Heart right ventricle (tissue), 16 donors: Measurements from ENCODE around the gene NAPB. TPM values are rescaled to one million over a fixed set of nuclear protein-coding genes. Genes with fewer than 3 reads are reported as not detected.
A peak's percentile ranks its signal among the peaks of the same experiment; 100 is the strongest.

Source experiments
- ATAC-seq, 8 donors: fragments of 200-7000 bp; cut with Tn5 transposase; one replicate each; pipeline ENCODE4 v1.9.1; 2020; ENCODE audit warnings: mild to moderate bottlenecking in 8 of 8, moderate library complexity in 8 of 8, moderate number of reproducible peaks in 1 of 8
- DNase-seq, 2 donors: peaks; one replicate each; pipeline ENCODE4 v3.0.0-alpha.2; 2020
- H3K27ac ChIP-seq, 10 donors: fragments of 200-600 bp; sonication (generic) in 2 of 10; one replicate each; pipeline versions ENCODE4 v1.5.0 to v1.8.0; 2020 to 2022; ENCODE audit warnings: mild to moderate bottlenecking in 3 of 10
- H3K27me3 ChIP-seq, 7 donors: fragments of 200-600 bp; one replicate each; pipeline ENCODE4 v1.8.0; 2021 to 2022; ENCODE audit warnings: mild to moderate bottlenecking in 2 of 7
- H3K36me3 ChIP-seq, 9 donors: fragments of 200-600 bp; sonication (generic) in 1 of 9; one replicate each; pipeline versions ENCODE4 v1.5.0 to v1.8.0; 2020 to 2022; ENCODE audit warnings: mild to moderate bottlenecking in 2 of 9
- H3K4me1 ChIP-seq, 9 donors: fragments of 200-600 bp; sonication (generic) in 1 of 9; one replicate each; pipeline versions ENCODE4 v1.5.0 to v1.8.0; 2020 to 2022; ENCODE audit warnings: mild to moderate bottlenecking in 4 of 9
- H3K4me3 ChIP-seq, 10 donors: fragments of 200-600 bp; sonication (generic) in 2 of 10; one replicate each; pipeline versions ENCODE4 v1.5.0 to v1.8.0; 2020 to 2022; ENCODE audit warnings: mild to moderate bottlenecking in 7 of 10, moderate library complexity in 2 of 10
- H3K9me3 ChIP-seq, 11 donors: fragments of 200-600 bp in 10 of 11; sonication (generic) in 2 of 11; one replicate each; pipeline versions ENCODE4 v1.5.0 to v1.8.0; 2013 to 2022; ENCODE audit warnings: mild to moderate bottlenecking in 2 of 11, control low read depth in 1 of 11, moderate library complexity in 1 of 11
- CTCF ChIP-seq, 9 donors: fragments of 200-600 bp; sonication (generic) in 2 of 9; IDR thresholded peaks; one replicate each; pipeline versions ENCODE4 v1.5.0 to v1.8.0; 2021 to 2022; ENCODE audit warnings: antibody characterized with exemption in 9 of 9, mild to moderate bottlenecking in 5 of 9, moderate library complexity in 1 of 9
- WGBS, 2 donors: extraction: QIAGEN DNeasy Blood & Tissue Kit; methylation state at CpG; one replicate each; pipeline ENCODE4 v1.1.7; 2013; ENCODE audit warnings: inconsistent platforms in 1 of 2; 5-methylcytosine and 5-hydroxymethylcytosine counted together
- intact Hi-C, 10 donors: fragments of 100-400 bp; cut with DNase I; formaldehyde crosslinking; loops; one replicate each; pipeline versions ENCODE4 v1.11.1 to v1.14.2; 2022
- polyA plus RNA-seq, 2 donors: library from polyadenylated mRNA; stranded (reverse); fragments of 200-250 nt; gene quantifications; one replicate each; pipeline ENCODE4 v1.2.3, GENCODE V29; 2013
- total RNA-seq, 10 donors: library from RNA; stranded (reverse); fragmentation: NEBNext Ultra II Directional in 3 of 10; extraction: Animal tissue kit (Norgen Biotek cat#: 25700) in 3 of 10; gene quantifications; one replicate each; pipeline versions ENCODE4 v1.2.1 to v1.2.4, GENCODE V29; 2021 to 2023
- donor health status: Arrhythmogenic right ventricular cardiomyopathy.
- donor health status: ischemic (EF 13 %, LVEDD 7.1; RV severe dilation, severe dysfunction).
- donor health status: healthy with polysubstance abuse.
- donor health status: DM: no; HTN: yes; CAD: no.
- donor health status: DM: no; HTN: no; CAD: no.
- donor health status: ischemic (EF 25% LVEDD 6.9; RV normal size, moderate dysfunction).
- donor health status: ischemic (EF 25% LVEDD 5.7; RV mildly dilated, moderate dysfunction).
- donor health status: healthy.
- donor health status: DM: yes; HTN: yes; CAD: no.
- donor health status: Ischemic cardiomyopathy.
- donor health status: ischemic (EF 35%, LVEDD 5.7; RV mildly dilated, moderate dysfunction).
- donor health status: nonischemic (EF 11% LVEDD 7.7; RV severe dilation, severe dysfunction).
- donor health status: DM: yes; HTN: yes; CAD: no.
- donor health status: PGD.
- donor health status: ischemic (EF 29% LVEDD 5.4; RV normal size, mild dysfunction).
- donor health status: nonischemic (EF 23%, LVEDD 6.1; RV moderate dilation, normal function).

NAPB gene
- total and polyA plus RNA-seq, 12 donors: 2.1 to 7.2 (median 5.9) TPM

GRCh38 chr20:23360531-23360930 is 60.8 kb downstream of the NAPB start:
- Histone ChIP-seq H3K4me3 (peak overlapping the region in 5 of 10 donors; percentile 70 to 92 (median 89)), H3K36me3 (peaks cover 0 to 22% (median 9%) of the 10 kb centered on the region in 9 donors), H3K27me3 (no peaks in the 10 kb centered on the region), H3K4me1 (peaks cover 5 to 75% (median 46%) of the 10 kb centered on the region in 9 donors), H3K27ac (peak overlapping the region; percentile 97 to 100 (median 100)), H3K9me3 (no peaks in the 10 kb centered on the region)
- WGBS, 2 donors: 49 to 63% methylated on average over 1 of the region's 1 CpG
- ATAC-seq (no peak), DNase-seq (no peak)
- intact Hi-C loops: loop anchor here in 7 of 10 donors (5.0 to 10.0 kb wide), 5 partner anchors 54 to 274 kb away; partner anchors contain the start of genes NAPB (in 4 of the 7), CST3 (in 2 of the 7) and CST9 (in 1 of the 7)
- no peak for TF ChIP-seq CTCF (IDR thresholded peaks at IDR 0.05)

GRCh38 chr20:23358923-23359593 is 62.2 kb downstream of the NAPB start:
- Histone ChIP-seq H3K4me1 (peaks cover 5 to 60% (median 43%) of the 10 kb centered on the region in 9 donors), H3K27ac (peak overlapping the region in 9 of 10 donors; percentile 93 to 100 (median 98)), H3K27me3 (no peaks in the 10 kb centered on the region), H3K36me3 (peaks cover 0 to 22% (median 0%) of the 10 kb centered on the region in 9 donors), H3K9me3 (no peaks in the 10 kb centered on the region), H3K4me3 (peak overlapping the region in 4 of 10 donors; percentile 60 to 97 (median 68))
- ATAC-seq (no peak), DNase-seq (no peak)
- 44 to 54% methylated on average over 7 of the region's 7 CpGs for WGBS, 2 donors
- TF ChIP-seq CTCF (IDR thresholded peaks at IDR 0.05): no peak
- intact Hi-C loops: loop anchor here in 4 of 10 donors (10.0 kb wide), 3 partner anchors 194 to 1696 kb away; partner anchors contain the start of genes CST3 (in 2 of the 4) and ACSS1 (in 1 of the 4)

- no peak for ATAC-seq
- no peaks in the 10 kb centered on the region for H3K9me3 ChIP-seq
- no peaks in the 10 kb centered on the region for H3K27me3 ChIP-seq
- intact Hi-C loops: loop anchor here in 4 of 10 donors (10.0 kb wide), 3 partner anchors 194 to 1696 kb away; partner anchors contain the start of genes CST3 (in 2 of the 4) and ACSS1 (in 1 of the 4)
- peak overlapping the region in 9 of 10 donors; percentile 48 to 97 (median 64) for H3K4me3 ChIP-seq
- WGBS, 2 donors: 24 to 27% methylated on average over 6 of the region's 6 CpGs
- H3K4me1 ChIP-seq: peaks cover 5 to 55% (median 39%) of the 10 kb centered on the region in 9 donors
- TF ChIP-seq CTCF (IDR thresholded peaks at IDR 0.05): no peak
- peak overlapping the region; percentile 83 to 100 (median 98) for H3K27ac ChIP-seq
- no peak for DNase-seq
- H3K36me3 ChIP-seq: peaks cover 0 to 27% (median 0%) of the 10 kb centered on the region in 9 donors
These were observed 62.8 kb downstream of the NAPB start for GRCh38 chr20:23358563-23358906.

GRCh38 chr20:23357767-23358562 is 63.3 kb downstream of the NAPB start:
- DNase-seq: peak; percentile 100
- Histone ChIP-seq H3K36me3 (peaks cover 0 to 27% (median 0%) of the 10 kb centered on the region in 9 donors), H3K4me3 (peak overlapping the region; percentile 48 to 97 (median 64)), H3K4me1 (peaks cover 5 to 49% (median 34%) of the 10 kb centered on the region in 9 donors), H3K27ac (peak overlapping the region; percentile 83 to 100 (median 98)), H3K9me3 (no peaks in the 10 kb centered on the region), H3K27me3 (no peaks in the 10 kb centered on the region)
- ATAC-seq: peak; percentile 72 to 90 (median 88)
- peak in 2 of 9 donors; percentile 14 to 25 for TF ChIP-seq CTCF (IDR thresholded peaks at IDR 0.05)
- WGBS, 2 donors: 0% methylated on average over 71 of the region's 71 CpGs
- intact Hi-C loops: loop anchor here in 4 of 10 donors (10.0 kb wide), 3 partner anchors 193 to 1697 kb away; partner anchors contain the start of genes CST3 (in 2 of the 4) and ACSS1 (in 1 of the 4)
